ENCODE measurements around the gene ZMIZ1.

DNA sequence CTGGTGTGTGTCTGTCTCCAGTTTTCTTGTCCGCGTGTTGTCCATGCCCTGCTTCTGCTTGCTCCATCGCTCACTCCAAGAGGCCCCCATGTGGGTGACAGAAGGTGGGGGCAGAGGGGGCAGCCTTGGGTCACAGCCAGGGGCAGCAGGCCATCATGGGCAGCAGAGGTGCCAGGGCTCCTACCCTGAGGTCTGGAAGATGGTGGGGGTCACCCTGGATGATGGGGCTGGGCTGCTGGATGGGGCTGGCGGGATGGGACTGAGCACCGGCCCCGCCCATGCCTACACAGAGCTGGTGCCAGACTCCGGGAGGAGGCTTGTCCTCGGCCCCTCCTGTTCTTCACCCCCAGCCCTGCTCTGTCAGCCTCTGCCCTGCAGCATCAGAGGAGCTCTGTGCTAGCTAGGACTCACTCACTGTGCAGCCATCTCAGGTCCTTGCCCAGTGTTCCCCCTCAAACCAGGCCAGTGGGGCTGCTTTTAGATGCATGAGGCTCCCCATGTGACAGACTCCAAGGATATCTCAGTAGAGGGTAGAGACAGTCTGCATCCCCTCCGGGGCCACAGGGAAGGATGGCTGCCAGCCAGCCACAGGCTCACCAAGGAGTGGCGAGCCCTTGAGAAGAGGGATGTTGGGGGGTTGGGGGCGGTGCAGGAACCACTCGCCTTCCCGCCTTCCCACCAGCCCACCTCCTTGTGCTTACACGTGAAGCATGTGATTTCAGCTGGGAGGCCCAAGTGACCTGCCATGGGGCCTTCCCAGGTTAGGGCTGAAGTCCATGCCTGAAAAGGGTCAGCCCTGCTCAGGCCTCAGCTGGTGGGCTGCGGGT, 243.0 kb downstream of the ZMIZ1 start:
- TF ChIP-seq CTCF (conservative IDR thresholded peaks at IDR 0.05 in 1 of 2, IDR thresholded peaks at IDR 0.05 in 1 of 2; ENCODE audit: low read depth in 1 of 2, low read length in 2 of 2) (no peak), EZH2 (IDR thresholded peaks at IDR 0.05; ENCODE audit: low read length, missing control alignments) (no peak)

Data from fibroblast of lung (primary cell).